ENCODE measurements around the gene UCP2. TPM values are rescaled to one million over a fixed set of nuclear protein-coding genes. Genes with fewer than 3 reads are reported as not detected.
A peak's percentile ranks its signal among the peaks of the same experiment; 100 is the strongest.

The UCP2 gene
- total and polyA plus RNA-seq, 2 donors (not counting 3 experiments of a cell fraction or from before 2014, with no cell fraction given): 16.5 to 24.0 TPM

DNA sequence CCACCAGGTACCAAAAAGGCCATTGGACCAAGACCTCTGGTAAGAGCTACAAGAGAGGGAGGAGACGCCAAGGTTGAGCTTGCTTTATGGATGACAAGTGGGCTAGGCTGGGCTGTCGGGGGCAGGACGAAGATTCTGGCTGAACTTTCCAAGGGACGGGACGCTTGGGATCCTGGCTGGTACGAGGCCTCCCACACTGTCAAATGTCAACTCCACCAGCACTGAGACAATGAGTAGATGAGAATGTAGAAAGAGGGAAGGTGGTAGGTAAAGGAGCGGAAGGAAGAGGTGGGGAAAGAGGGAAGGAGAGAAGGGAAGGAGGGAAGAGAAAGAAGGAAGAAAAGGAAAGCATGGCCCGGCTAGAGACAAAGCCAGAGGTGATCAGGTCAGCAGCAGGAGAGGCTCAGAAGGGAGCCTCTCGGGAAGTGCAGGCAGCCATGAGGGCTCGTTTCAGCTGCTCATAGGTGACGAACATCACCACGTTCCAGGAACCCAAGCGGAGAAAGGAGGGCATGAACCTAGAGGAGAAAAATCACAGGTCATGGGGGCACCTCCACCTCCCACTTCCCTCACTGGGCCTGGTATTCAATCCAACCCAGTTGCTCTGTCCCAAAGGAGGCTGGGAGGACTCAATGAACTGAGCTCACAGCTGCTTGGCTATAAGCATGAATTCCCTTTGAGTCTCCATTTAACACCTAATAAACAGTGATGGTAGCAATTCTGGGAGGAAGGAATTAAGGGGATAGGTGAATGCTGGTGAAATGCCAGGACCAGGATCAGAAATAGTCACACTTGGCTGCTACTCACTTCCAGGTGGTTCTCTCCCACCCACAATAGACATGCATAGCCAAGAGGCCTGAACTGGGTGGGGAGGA, 7.8 kb downstream of the UCP2 start:
- dilution Hi-C loops (cut with MboI; ENCODE audit: extremely low pct_ligation_motif_present, low sequenced_read_pairs): no loop called here
- intact Hi-C loops (cut with micrococcal nuclease): no loop called here
- ChIA-PET CTCF (no interaction called here), POLR2A (no interaction called here)
- Histone ChIP-seq H3K79me2 (ENCODE audit: control insufficient read depth, insufficient read depth, low read length) (no peaks in the 10 kb centered on the region), H3K9me3 (replicated peaks; ENCODE audit: control insufficient read depth, insufficient read depth, low read length) (no peaks in the 10 kb centered on the region), H3K4me2 (ENCODE audit: insufficient read depth, low read length) (no peak overlapping the region), H4K20me1 (replicated peaks; ENCODE audit: control insufficient read depth, extremely low read depth, insufficient read depth, low read length) (no peaks in the 10 kb centered on the region), H3K4me1 (ENCODE audit: control insufficient read depth, extremely low read depth, insufficient read depth, low read length) (no peaks in the 10 kb centered on the region), H3K36me3 (ENCODE audit: control insufficient read depth in 2 of 2, extremely low read depth in 1 of 2, insufficient read depth in 2 of 2, low read length in 2 of 2) (peaks cover 0 to 10% of the 10 kb centered on the region in 2 experiments), H3K9ac (replicated peaks; ENCODE audit: extremely low read depth, insufficient read depth, low read length) (no peak overlapping the region), H3K27ac (ENCODE audit: insufficient read depth, low read depth, low read length) (no peak overlapping the region), H3K9me1 (replicated peaks; ENCODE audit: control insufficient read depth, extremely low read depth, insufficient read depth, low read length) (no peaks in the 10 kb centered on the region), H2AFZ (ENCODE audit: low read depth, low read length) (no peak overlapping the region), H3K27me3 (ENCODE audit: control insufficient read depth in 2 of 2, insufficient read depth in 2 of 2, low read length in 2 of 2) (no peaks in the 10 kb centered on the region), H3K4me3 (replicated peaks in 1 of 3; ENCODE audit: insufficient read depth in 1 of 3, low read depth in 1 of 3, low read length in 3 of 3) (no peak overlapping the region)
- BruUV-seq (replicated peaks): TSS peak; percentile 20
- FAIRE-seq (no peak), DNase-seq (ENCODE audit: low read depth, low spot score) (no peak)
- TF ChIP-seq FOS (IDR thresholded peaks at IDR 0.05; ENCODE audit: borderline replicate concordance, insufficient read depth, low read length) (no peak), EZH2 (IDR thresholded peaks at IDR 0.05; ENCODE audit: borderline replicate concordance, low read depth, low read length, severe bottlenecking) (no peak), POLR2AphosphoS5 (IDR thresholded peaks at IDR 0.05; ENCODE audit: insufficient read depth, low read depth, low read length) (no peak), JUN (IDR thresholded peaks at IDR 0.05; ENCODE audit: borderline replicate concordance, insufficient read depth, insufficient read length, low read depth) (no peak), GATA2 (IDR thresholded peaks at IDR 0.05; ENCODE audit: insufficient read depth, insufficient read length, low read depth, low read length) (no peak), POLR2A (IDR thresholded peaks at IDR 0.05; ENCODE audit: low read depth, low read length) (no peak), MYC (IDR thresholded peaks at IDR 0.05; ENCODE audit: low read depth, low read length) (no peak)
- TF ChIP-seq, protein P1, sequence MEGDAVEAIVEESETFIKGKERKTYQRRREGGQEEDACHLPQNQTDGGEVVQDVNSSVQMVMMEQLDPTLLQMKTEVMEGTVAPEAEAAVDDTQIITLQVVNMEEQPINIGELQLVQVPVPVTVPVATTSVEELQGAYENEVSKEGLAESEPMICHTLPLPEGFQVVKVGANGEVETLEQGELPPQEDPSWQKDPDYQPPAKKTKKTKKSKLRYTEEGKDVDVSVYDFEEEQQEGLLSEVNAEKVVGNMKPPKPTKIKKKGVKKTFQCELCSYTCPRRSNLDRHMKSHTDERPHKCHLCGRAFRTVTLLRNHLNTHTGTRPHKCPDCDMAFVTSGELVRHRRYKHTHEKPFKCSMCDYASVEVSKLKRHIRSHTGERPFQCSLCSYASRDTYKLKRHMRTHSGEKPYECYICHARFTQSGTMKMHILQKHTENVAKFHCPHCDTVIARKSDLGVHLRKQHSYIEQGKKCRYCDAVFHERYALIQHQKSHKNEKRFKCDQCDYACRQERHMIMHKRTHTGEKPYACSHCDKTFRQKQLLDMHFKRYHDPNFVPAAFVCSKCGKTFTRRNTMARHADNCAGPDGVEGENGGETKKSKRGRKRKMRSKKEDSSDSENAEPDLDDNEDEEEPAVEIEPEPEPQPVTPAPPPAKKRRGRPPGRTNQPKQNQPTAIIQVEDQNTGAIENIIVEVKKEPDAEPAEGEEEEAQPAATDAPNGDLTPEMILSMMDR (IDR thresholded peaks at IDR 0.05; ENCODE audit: extremely low read depth in 1 of 2, insufficient read depth in 1 of 2, low read depth in 1 of 2, low read length in 2 of 2): no peak
- TF ChIP-seq, protein P2, sequence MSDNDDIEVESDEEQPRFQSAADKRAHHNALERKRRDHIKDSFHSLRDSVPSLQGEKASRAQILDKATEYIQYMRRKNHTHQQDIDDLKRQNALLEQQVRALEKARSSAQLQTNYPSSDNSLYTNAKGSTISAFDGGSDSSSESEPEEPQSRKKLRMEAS (IDR thresholded peaks at IDR 0.05; ENCODE audit: insufficient read depth, insufficient read length): no peak
